Epithelial cell of proximal tubule (primary cell): ENCODE data around the gene KIF26B. TPM values are rescaled to one million over a fixed set of nuclear protein-coding genes. Genes with fewer than 3 reads are reported as not detected.

Experiments
- DNase-seq: peaks from one replicate; pipeline ENCODE4 v3.0.0-alpha.2; 2011; ENCODE audit warnings: low read depth
- H3K4me3 ChIP-seq: 2 replicates; pipeline ENCODE4 v1.5.1; 2011; ENCODE audit warnings: low read depth, mild to moderate bottlenecking, low read length
- CTCF ChIP-seq: conservative IDR thresholded peaks from 2 replicates; pipeline ENCODE4 v1.5.1; 2012; ENCODE audit warnings: low read depth, mild to moderate bottlenecking, low read length
- total RNA-seq: library from RNA; depleted of rRNA; stranded (reverse); fragments of >200 nt; gene quantifications from 2 replicates; pipeline ENCODE4 v1.2.3, GENCODE V29; 2015

Gene KIF26B
- total RNA-seq, 1 donor from 2014 or later = 2.8 TPM

GRCh38 chr1:245485996-245486395 is 331.2 kb downstream of the KIF26B start:
- H3K4me3 ChIP-seq = no peak overlapping the region
- TF ChIP-seq CTCF = no peak
- DNase-seq = no peak

- DNase-seq = no peak
- TF ChIP-seq CTCF = no peak
- H3K4me3 ChIP-seq = no peak overlapping the region
Observed at GRCh38 chr1:245486775-245487470, 332.1 kb downstream of the KIF26B start.

GRCh38 chr1:245488346-245489129 is 333.8 kb downstream of the KIF26B start:
- no peak overlapping the region for H3K4me3 ChIP-seq
- TF ChIP-seq CTCF = no peak
- DNase-seq = no peak

- no peak for TF ChIP-seq CTCF
- no peak for DNase-seq
- H3K4me3 ChIP-seq = no peak overlapping the region
Observed at GRCh38 chr1:245489838-245490237, 335.1 kb downstream of the KIF26B start.

- DNase-seq = no peak
- H3K4me3 ChIP-seq = no peak overlapping the region
- peak; percentile 38 for TF ChIP-seq CTCF
Observed at GRCh38 chr1:245493029-245493428, 338.2 kb downstream of the KIF26B start.

GRCh38 chr1:245495681-245496080 is 340.9 kb downstream of the KIF26B start:
- no peak for TF ChIP-seq CTCF
- no peak overlapping the region for H3K4me3 ChIP-seq
- DNase-seq = no peak
